Stomach (tissue), 4 donors: Measurements from ENCODE around the gene CD80.

Experiments used
- CTCF ChIP-seq, 7 experiments: fragments of 450-650 bp in 4 of 7; fragments of 200-600 bp in 3 of 7; sonication (generic) in 3 of 7; IDR thresholded peaks; one replicate each; pipeline ENCODE4 v1.5.1; 2016 to 2019; ENCODE audit warnings: antibody characterized with exemption in 7 of 7, control low read depth in 2 of 7, mild to moderate bottlenecking in 1 of 7
- POLR2A ChIP-seq, 4 donors: fragments of 450-650 bp; IDR thresholded peaks; one replicate each; pipeline ENCODE4 v1.6.1; 2016; ENCODE audit warnings: antibody characterized with exemption in 4 of 4, control low read depth in 2 of 4, mild to moderate bottlenecking in 1 of 4, moderate library complexity in 1 of 4

DNA sequence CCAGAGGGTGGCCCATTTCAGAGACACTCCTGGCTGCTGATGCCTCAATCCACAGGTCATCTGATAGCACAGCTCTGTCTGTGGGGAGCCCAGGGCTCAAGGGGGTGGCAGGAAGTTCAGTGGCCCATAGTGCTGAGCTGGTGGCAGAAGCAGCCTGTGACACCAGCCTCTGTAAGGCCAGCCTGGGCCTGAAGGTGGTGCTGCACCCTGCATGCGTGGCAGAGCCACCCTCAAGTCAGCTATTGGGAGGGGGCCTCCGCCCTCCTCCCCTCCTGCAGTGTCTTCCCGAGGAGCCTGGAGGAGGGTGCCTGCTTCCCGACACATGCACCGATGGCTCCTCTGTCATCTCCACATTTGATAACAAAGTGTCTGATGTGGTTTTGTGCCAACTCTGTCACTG is 41.3 kb upstream of the CD80 start:
- TF ChIP-seq CTCF (IDR thresholded peaks at IDR 0.05): peak in 1 of 7 experiments; percentile 7
- TF ChIP-seq POLR2A (IDR thresholded peaks at IDR 0.05): no peak
